HepG2 (cell line): ENCODE measurements around the gene SYNGR1. TPM values are rescaled to one million over a fixed set of nuclear protein-coding genes. Genes with fewer than 3 reads are reported as not detected.

Source experiments
- JUNB ChIP-seq: sonication (generic); formaldehyde crosslinking; IDR thresholded peaks from 2 replicates; pipeline ENCODE4 v1.8.0; 2022; ENCODE audit warnings: missing genetic modification reagents, mild to moderate bottlenecking, borderline replicate concordance
- MEF2D ChIP-seq: sonication (generic); formaldehyde crosslinking; IDR thresholded peaks from 2 replicates; pipeline ENCODE4 v1.5.1; 2020; ENCODE audit warnings: mild to moderate bottlenecking, missing genetic modification reagents
- NFRKB ChIP-seq: fragments of 450-650 bp; IDR thresholded peaks from 2 replicates; pipeline ENCODE4 v1.6.1; 2017
- PHF8 ChIP-seq: sonication (generic); formaldehyde crosslinking; IDR thresholded peaks from 2 replicates; pipeline ENCODE4 v1.5.0; 2020; ENCODE audit warnings: missing genetic modification reagents
- POGZ ChIP-seq: sonication (generic); formaldehyde crosslinking; IDR thresholded peaks from 2 replicates; pipeline ENCODE4 v1.4.0; 2020; ENCODE audit warnings: mild to moderate bottlenecking, missing genetic modification reagents
- ZFP36L2 ChIP-seq: sonication (generic); formaldehyde crosslinking; IDR thresholded peaks from 2 replicates; pipeline ENCODE4 v1.4.0; 2020; ENCODE audit warnings: missing genetic modification reagents
- ZFY ChIP-seq: sonication (generic); formaldehyde crosslinking; IDR thresholded peaks from 2 replicates; pipeline ENCODE4 v1.4.0; 2020; ENCODE audit warnings: missing genetic modification reagents
- ZNF124 ChIP-seq: sonication (generic); formaldehyde crosslinking; IDR thresholded peaks from 2 replicates; pipeline ENCODE4 v1.4.0; 2020; ENCODE audit warnings: missing genetic modification reagents
- ZNF367 ChIP-seq: sonication (generic); formaldehyde crosslinking; IDR thresholded peaks from 2 replicates; pipeline ENCODE4 v1.4.0; 2020; ENCODE audit warnings: missing genetic modification reagents, borderline replicate concordance
- ZNF564 ChIP-seq: sonication (generic); formaldehyde crosslinking; IDR thresholded peaks from 2 replicates; pipeline ENCODE4 v1.8.1; 2023; ENCODE audit warnings: mild to moderate bottlenecking, missing genetic modification reagents
- ZNF577 ChIP-seq: sonication (generic); formaldehyde crosslinking; IDR thresholded peaks from 2 replicates; pipeline ENCODE4 v1.4.0; 2020; ENCODE audit warnings: mild to moderate bottlenecking, low read depth, missing genetic modification reagents, borderline replicate concordance
- ZNF619 ChIP-seq: sonication (generic); formaldehyde crosslinking; IDR thresholded peaks from 2 replicates; pipeline ENCODE4 v1.4.0; 2020; ENCODE audit warnings: mild to moderate bottlenecking, missing genetic modification reagents
- ZNF691 ChIP-seq: sonication (generic); formaldehyde crosslinking; IDR thresholded peaks from 2 replicates; pipeline ENCODE4 v1.4.0; 2020; ENCODE audit warnings: missing genetic modification reagents, low read depth, mild to moderate bottlenecking, borderline replicate concordance
- ZSCAN31 ChIP-seq: sonication (generic); formaldehyde crosslinking; IDR thresholded peaks from 2 replicates; pipeline ENCODE4 v1.5.0; 2020; ENCODE audit warnings: low read depth, mild to moderate bottlenecking, missing genetic modification reagents
- polyA plus RNA-seq, 8 experiments: library from polyadenylated mRNA; depleted of rRNA in 3 of 8; stranded (reverse) in 7 of 8; unstranded in 1 of 8; fragments of >200 nt; fragmentation: Illumina TruSeq in 4 of 8; extraction: Trizol in 4 of 8; gene quantifications; 2 replicates each; pipeline versions ENCODE4 v1.2.1 to v1.2.3, GENCODE V29; 2011 to 2016; ENCODE audit warnings: low read depth in 4 of 8, missing spikeins in 1 of 8, mixed read lengths in 1 of 8; ENCODE audit not compliant: insufficient read depth in 1 of 8
- total RNA-seq, 5 experiments: library from RNA; depleted of rRNA; stranded (reverse); fragments of >200 nt; fragmentation: Illumina TruSeq; extraction: Trizol; gene quantifications; 2 replicates each; pipeline ENCODE4 v1.2.3, GENCODE V29; 2016; ENCODE audit warnings: low read depth in 1 of 5
- TF ChIP-seq, protein P1 (sequence below): sonication (generic); formaldehyde crosslinking; IDR thresholded peaks from 2 replicates; pipeline ENCODE4 v1.5.1; 2020; ENCODE audit warnings: mild to moderate bottlenecking, missing genetic modification reagents, moderate library complexity
- TF ChIP-seq, protein P2 (sequence below), 2 experiments: fragments of 450-650 bp in 1 of 2; sonication (generic) in 1 of 2; formaldehyde crosslinking; IDR thresholded peaks; 2 replicates each; pipeline versions ENCODE4 v1.5.0 to v1.8.0; 2020 to 2022; ENCODE audit warnings: mild to moderate bottlenecking in 1 of 2, missing genetic modification reagents in 1 of 2
- TF ChIP-seq, protein P3 (sequence below): sonication (generic); formaldehyde crosslinking; IDR thresholded peaks from 2 replicates; pipeline ENCODE4 v1.4.0; 2020; ENCODE audit warnings: missing genetic modification reagents
- TF ChIP-seq, protein P4 (sequence below): sonication (generic); formaldehyde crosslinking; IDR thresholded peaks from 2 replicates; pipeline ENCODE4 v1.8.0; 2022; ENCODE audit warnings: missing genetic modification reagents, mild to moderate bottlenecking, borderline replicate concordance
- TF ChIP-seq, protein P5 (sequence below): sonication (generic); formaldehyde crosslinking; IDR thresholded peaks from 2 replicates; pipeline ENCODE4 v1.8.1; 2022; ENCODE audit warnings: mild to moderate bottlenecking, missing genetic modification reagents
- TF ChIP-seq, protein P6 (sequence below): sonication (generic); formaldehyde crosslinking; IDR thresholded peaks from 2 replicates; pipeline ENCODE4 v1.5.0; 2020; ENCODE audit warnings: missing genetic modification reagents, mild to moderate bottlenecking, borderline replicate concordance

SYNGR1 gene
- total and polyA plus RNA-seq, 2 of the 13 experiments (the other 11 are each of a cell fraction or from before 2014, with no cell fraction given) = 0.27 to 2.7 TPM

- TF ChIP-seq, protein P1, sequence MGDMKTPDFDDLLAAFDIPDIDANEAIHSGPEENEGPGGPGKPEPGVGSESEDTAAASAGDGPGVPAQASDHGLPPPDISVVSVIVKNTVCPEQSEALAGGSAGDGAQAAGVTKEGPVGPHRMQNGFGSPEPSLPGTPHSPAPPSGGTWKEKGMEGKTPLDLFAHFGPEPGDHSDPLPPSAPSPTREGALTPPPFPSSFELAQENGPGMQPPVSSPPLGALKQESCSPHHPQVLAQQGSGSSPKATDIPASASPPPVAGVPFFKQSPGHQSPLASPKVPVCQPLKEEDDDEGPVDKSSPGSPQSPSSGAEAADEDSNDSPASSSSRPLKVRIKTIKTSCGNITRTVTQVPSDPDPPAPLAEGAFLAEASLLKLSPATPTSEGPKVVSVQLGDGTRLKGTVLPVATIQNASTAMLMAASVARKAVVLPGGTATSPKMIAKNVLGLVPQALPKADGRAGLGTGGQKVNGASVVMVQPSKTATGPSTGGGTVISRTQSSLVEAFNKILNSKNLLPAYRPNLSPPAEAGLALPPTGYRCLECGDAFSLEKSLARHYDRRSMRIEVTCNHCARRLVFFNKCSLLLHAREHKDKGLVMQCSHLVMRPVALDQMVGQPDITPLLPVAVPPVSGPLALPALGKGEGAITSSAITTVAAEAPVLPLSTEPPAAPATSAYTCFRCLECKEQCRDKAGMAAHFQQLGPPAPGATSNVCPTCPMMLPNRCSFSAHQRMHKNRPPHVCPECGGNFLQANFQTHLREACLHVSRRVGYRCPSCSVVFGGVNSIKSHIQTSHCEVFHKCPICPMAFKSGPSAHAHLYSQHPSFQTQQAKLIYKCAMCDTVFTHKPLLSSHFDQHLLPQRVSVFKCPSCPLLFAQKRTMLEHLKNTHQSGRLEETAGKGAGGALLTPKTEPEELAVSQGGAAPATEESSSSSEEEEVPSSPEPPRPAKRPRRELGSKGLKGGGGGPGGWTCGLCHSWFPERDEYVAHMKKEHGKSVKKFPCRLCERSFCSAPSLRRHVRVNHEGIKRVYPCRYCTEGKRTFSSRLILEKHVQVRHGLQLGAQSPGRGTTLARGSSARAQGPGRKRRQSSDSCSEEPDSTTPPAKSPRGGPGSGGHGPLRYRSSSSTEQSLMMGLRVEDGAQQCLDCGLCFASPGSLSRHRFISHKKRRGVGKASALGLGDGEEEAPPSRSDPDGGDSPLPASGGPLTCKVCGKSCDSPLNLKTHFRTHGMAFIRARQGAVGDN = peak; percentile 71
- TF ChIP-seq, protein P2, sequence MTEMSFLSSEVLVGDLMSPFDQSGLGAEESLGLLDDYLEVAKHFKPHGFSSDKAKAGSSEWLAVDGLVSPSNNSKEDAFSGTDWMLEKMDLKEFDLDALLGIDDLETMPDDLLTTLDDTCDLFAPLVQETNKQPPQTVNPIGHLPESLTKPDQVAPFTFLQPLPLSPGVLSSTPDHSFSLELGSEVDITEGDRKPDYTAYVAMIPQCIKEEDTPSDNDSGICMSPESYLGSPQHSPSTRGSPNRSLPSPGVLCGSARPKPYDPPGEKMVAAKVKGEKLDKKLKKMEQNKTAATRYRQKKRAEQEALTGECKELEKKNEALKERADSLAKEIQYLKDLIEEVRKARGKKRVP (CRISPR knock-in tag; IDR thresholded peaks at IDR 0.05) = no peak
- TF ChIP-seq ZSCAN31 (no peak), ZFY (0 out of 2 replicates have a peak, but pooled peaks have one; percentile 12), PHF8 (CRISPR knock-in tag) (peak; percentile 19; the same call in 1 of the 2 replicates), ZNF124 (CRISPR knock-in tag) (no peak), ZNF691 (no peak), ZFP36L2 (CRISPR knock-in tag) (no peak), NFRKB (no peak), ZNF367 (CRISPR knock-in tag) (no peak), JUNB (CRISPR knock-in tag) (no peak), MEF2D (no peak), ZNF619 (CRISPR knock-in tag) (0 out of 2 replicates have a peak, but pooled peaks have one; percentile 20), ZNF564 (CRISPR knock-in tag) (no peak), POGZ (CRISPR knock-in tag) (no peak), ZNF577 (CRISPR knock-in tag) (no peak)
- TF ChIP-seq, protein P3, sequence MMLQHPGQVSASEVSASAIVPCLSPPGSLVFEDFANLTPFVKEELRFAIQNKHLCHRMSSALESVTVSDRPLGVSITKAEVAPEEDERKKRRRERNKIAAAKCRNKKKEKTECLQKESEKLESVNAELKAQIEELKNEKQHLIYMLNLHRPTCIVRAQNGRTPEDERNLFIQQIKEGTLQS = no peak
- TF ChIP-seq, protein P4, sequence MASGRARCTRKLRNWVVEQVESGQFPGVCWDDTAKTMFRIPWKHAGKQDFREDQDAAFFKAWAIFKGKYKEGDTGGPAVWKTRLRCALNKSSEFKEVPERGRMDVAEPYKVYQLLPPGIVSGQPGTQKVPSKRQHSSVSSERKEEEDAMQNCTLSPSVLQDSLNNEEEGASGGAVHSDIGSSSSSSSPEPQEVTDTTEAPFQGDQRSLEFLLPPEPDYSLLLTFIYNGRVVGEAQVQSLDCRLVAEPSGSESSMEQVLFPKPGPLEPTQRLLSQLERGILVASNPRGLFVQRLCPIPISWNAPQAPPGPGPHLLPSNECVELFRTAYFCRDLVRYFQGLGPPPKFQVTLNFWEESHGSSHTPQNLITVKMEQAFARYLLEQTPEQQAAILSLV (CRISPR knock-in tag) = no peak
- TF ChIP-seq, protein P5, sequence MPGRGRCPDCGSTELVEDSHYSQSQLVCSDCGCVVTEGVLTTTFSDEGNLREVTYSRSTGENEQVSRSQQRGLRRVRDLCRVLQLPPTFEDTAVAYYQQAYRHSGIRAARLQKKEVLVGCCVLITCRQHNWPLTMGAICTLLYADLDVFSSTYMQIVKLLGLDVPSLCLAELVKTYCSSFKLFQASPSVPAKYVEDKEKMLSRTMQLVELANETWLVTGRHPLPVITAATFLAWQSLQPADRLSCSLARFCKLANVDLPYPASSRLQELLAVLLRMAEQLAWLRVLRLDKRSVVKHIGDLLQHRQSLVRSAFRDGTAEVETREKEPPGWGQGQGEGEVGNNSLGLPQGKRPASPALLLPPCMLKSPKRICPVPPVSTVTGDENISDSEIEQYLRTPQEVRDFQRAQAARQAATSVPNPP (CRISPR knock-in tag) = no peak
- TF ChIP-seq, protein P6, sequence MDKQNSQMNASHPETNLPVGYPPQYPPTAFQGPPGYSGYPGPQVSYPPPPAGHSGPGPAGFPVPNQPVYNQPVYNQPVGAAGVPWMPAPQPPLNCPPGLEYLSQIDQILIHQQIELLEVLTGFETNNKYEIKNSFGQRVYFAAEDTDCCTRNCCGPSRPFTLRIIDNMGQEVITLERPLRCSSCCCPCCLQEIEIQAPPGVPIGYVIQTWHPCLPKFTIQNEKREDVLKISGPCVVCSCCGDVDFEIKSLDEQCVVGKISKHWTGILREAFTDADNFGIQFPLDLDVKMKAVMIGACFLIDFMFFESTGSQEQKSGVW (CRISPR knock-in tag) = no peak
Measured at GRCh38 chr22:39388261-39389011, 38.6 kb downstream of the SYNGR1 start (continued).
